Measurements from ENCODE around the gene ZNF367. TPM values are rescaled to one million over a fixed set of nuclear protein-coding genes. Genes with fewer than 3 reads are reported as not detected.

The ZNF367 gene
- total and polyA plus RNA-seq, 8 donors, result 6.1 to 13.7 (median 10.9) TPM

DNA sequence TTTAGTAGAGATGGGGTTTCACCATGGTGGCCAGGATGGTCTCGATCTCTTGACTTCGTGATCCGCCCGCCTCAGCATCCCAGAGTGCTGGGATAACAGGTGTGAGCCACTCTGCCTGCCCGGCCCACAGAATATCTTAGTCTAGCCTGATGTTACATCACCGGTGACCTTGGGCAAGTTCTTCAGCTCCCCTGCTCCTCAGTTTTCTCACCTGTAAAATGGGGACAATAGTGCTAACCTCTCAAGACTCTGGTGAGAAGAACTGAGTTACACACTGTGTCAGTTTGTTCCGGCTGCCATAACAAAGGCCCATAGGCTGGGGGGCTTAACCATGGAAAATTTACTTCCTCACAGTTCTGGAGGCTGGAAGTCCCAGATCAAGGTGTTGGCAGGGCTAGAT, 19.3 kb upstream of the ZNF367 start:
- ATAC-seq (no peak), DNase-seq (no peak)
- intact Hi-C loops (cut with DNase I), result no loop called here

DNA sequence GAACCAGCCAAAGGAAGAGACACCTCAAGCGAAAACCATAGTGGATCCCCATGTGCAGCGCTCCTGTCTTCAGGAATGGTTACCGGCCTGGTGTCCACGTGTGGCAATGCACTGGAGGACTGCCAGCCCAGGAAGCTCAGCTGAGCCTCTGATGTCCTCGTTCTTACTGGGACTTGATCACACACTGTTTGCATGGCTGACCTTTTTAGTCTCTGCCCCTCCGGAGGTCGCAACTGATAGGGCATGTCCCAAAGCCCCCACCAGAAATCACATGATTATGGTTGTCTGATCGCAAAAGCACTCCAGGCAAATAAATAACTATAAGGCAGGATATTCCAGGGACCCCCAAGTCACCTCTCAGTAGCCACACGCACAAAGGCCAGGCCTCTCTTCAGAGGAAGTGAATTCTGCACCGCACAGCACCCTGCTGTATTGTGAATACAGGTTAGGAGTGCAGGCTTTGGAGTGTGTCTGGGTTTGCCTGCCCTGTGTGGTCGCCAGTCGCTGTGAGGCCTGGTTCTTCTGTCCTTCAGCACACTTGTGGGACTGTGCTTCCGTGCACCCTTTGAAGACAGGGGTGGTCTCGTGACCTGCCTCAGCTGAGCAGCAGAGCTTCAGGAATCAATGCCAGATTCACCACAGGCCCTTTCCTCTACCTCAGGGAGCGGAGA, 18.4 kb upstream of the ZNF367 start:
- Histone ChIP-seq H3K9me3 (no peaks in the 10 kb centered on the region), H3K4me1 (no peaks in the 10 kb centered on the region), H3K4me3 (no peak overlapping the region), H3K36me3 (no peaks in the 10 kb centered on the region), H3K27ac (no peak overlapping the region), H3K27me3 (no peaks in the 10 kb centered on the region)
- ATAC-seq (no peak), DNase-seq (no peak)
- TF ChIP-seq, protein P1, sequence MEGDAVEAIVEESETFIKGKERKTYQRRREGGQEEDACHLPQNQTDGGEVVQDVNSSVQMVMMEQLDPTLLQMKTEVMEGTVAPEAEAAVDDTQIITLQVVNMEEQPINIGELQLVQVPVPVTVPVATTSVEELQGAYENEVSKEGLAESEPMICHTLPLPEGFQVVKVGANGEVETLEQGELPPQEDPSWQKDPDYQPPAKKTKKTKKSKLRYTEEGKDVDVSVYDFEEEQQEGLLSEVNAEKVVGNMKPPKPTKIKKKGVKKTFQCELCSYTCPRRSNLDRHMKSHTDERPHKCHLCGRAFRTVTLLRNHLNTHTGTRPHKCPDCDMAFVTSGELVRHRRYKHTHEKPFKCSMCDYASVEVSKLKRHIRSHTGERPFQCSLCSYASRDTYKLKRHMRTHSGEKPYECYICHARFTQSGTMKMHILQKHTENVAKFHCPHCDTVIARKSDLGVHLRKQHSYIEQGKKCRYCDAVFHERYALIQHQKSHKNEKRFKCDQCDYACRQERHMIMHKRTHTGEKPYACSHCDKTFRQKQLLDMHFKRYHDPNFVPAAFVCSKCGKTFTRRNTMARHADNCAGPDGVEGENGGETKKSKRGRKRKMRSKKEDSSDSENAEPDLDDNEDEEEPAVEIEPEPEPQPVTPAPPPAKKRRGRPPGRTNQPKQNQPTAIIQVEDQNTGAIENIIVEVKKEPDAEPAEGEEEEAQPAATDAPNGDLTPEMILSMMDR (IDR thresholded peaks at IDR 0.05), result no peak
- intact Hi-C loops (cut with DNase I), result no loop called here

More for the DNA sequence above, 19.3 kb upstream of the ZNF367 start:
- H3K4me3 ChIP-seq, result no peak overlapping the region
- H3K9me3 ChIP-seq, result no peaks in the 10 kb centered on the region
- no peaks in the 10 kb centered on the region for H3K27me3 ChIP-seq
- TF ChIP-seq, protein P1 (IDR thresholded peaks at IDR 0.05), result no peak
- H3K4me1 ChIP-seq, result no peaks in the 10 kb centered on the region
- no peaks in the 10 kb centered on the region for H3K36me3 ChIP-seq
- no peak overlapping the region for H3K27ac ChIP-seq

DNA sequence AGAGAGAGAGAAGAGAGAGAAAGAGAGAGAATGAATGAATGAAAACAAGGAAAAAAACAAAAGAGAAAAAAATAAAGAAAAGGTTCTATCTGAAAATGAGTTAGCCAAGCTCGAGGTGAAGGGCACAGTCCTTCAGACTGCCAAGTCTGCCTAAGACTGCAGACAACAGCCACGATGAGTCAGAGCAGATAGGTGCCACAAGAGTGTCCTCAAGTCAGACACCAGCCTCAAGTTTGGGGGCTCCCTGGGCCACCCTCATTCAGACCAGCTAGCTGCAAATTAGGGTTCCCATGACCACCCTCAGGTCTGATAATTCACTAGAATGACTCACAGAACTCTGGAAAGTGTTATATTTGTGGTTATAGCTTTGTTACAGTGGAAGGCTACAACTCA, 17.9 kb upstream of the ZNF367 start:
- TF ChIP-seq, protein P1 (IDR thresholded peaks at IDR 0.05), result no peak
- H3K27me3 ChIP-seq, result no peaks in the 10 kb centered on the region
- intact Hi-C loops (cut with DNase I), result no loop called here
- no peak overlapping the region for H3K27ac ChIP-seq
- H3K4me1 ChIP-seq, result no peaks in the 10 kb centered on the region
- DNase-seq, result no peak
- ATAC-seq, result no peak
- H3K36me3 ChIP-seq, result no peaks in the 10 kb centered on the region
- H3K4me3 ChIP-seq, result no peak overlapping the region
- no peaks in the 10 kb centered on the region for H3K9me3 ChIP-seq

DNA sequence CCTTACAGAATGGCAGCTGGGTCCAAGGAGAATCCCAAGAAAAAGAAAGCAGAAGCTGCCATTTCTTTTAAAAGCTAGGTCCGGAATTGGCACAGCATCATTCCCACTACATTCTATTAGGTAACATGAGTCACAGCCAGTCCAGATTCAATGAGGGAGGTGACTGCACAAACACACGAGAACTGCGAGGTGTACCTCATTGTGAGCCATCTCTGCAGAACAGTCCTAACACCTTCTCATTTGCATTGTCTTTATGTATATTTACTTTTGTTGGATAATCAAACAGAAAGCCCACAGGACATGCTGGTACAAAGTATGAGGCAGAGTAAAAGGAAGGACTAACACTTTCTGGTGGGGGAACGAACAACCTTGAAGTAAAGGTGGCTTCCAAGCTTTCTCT, 17.2 kb upstream of the ZNF367 start:
- TF ChIP-seq, protein P1 (IDR thresholded peaks at IDR 0.05), result no peak
- no peak for DNase-seq
- H3K36me3 ChIP-seq, result no peaks in the 10 kb centered on the region
- H3K4me3 ChIP-seq, result no peak overlapping the region
- H3K27ac ChIP-seq, result no peak overlapping the region
- ATAC-seq, result no peak
- H3K27me3 ChIP-seq, result no peaks in the 10 kb centered on the region
- H3K4me1 ChIP-seq, result no peaks in the 10 kb centered on the region
- no peaks in the 10 kb centered on the region for H3K9me3 ChIP-seq
- intact Hi-C loops (cut with DNase I), result no loop called here

DNA sequence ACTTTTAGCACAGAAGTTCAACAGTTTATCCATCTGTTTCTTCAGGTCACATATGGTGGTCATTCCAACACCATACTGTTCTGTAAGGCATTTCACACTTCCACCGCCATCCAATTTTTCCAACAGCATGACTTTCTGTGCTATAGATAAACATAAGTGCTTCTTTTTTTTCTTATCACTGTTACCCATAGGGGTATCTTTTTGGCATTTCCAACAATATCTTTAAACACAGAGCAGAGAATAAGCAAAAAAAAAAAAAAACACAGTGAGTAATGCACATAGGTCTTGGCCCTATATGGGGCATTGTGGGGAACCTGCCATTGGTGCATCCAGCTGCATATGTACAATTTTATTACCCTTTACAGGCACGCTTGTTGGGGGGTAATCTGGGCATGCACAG, 12.2 kb upstream of the ZNF367 start:
- Histone ChIP-seq H3K27me3 (no peaks in the 10 kb centered on the region), H3K36me3 (no peaks in the 10 kb centered on the region), H3K9me3 (no peaks in the 10 kb centered on the region), H3K4me1 (peaks cover 0 to 7% of the 10 kb centered on the region in 2 donors), H3K4me3 (no peak overlapping the region), H3K27ac (no peak overlapping the region)
- TF ChIP-seq, protein P1 (IDR thresholded peaks at IDR 0.05), result no peak
- ATAC-seq (no peak), DNase-seq (no peak)
- intact Hi-C loops (cut with DNase I), result no loop called here
